Activated naive CD8-positive, alpha-beta T cell treated with anti-CD3 and anti-CD28 coated beads, Interleukin-2, amount 10 ng/mL, durations not matched to agents 7 days and 5 days (primary cell): Measurements from ENCODE around the gene ATAD2B. TPM values are rescaled to one million over a fixed set of nuclear protein-coding genes. Genes with fewer than 3 reads are reported as not detected.
"Not testable (repeated sequence)": the region's sequence is repeated elsewhere in the genome, so short reads cannot be mapped to it uniquely, and the experiment has no call there.

Source experiments
- ATAC-seq: fragments of 150-1000 bp; cut with Tn5 transposase; one replicate; pipeline ENCODE4 v1.10.0; 2021; ENCODE audit warnings: low read depth, moderate library complexity
- POLR2A ChIA-PET: fragments of 350-600 bp; sonication (Branson Sonifier 250); formaldehyde crosslinking; loops from one replicate; lab custom pipeline; 2021; ENCODE audit warnings: antibody characterized with exemption; lab: Charles Lee
- DNase-seq: peaks from one replicate; pipeline ENCODE4 v3.0.0; 2021
- H3K27ac Mint-ChIP-seq: one replicate; pipeline ENCODE4 v1.8.0; 2022; ENCODE audit warnings: mild to moderate bottlenecking, mixed read lengths
- H3K27me3 Mint-ChIP-seq: one replicate; pipeline ENCODE4 v1.8.0; 2022; ENCODE audit warnings: mild to moderate bottlenecking, moderate library complexity, mixed read lengths
- H3K36me3 Mint-ChIP-seq: one replicate; pipeline ENCODE4 v1.8.0; 2021; ENCODE audit warnings: mild to moderate bottlenecking, mixed read lengths
- H3K4me1 Mint-ChIP-seq: one replicate; pipeline ENCODE4 v1.8.0; 2021; ENCODE audit warnings: mixed read lengths
- H3K4me3 Mint-ChIP-seq: one replicate; pipeline ENCODE4 v1.8.0; 2022; ENCODE audit warnings: mild to moderate bottlenecking, moderate library complexity, mixed read lengths
- H3K9me3 Mint-ChIP-seq: one replicate; pipeline ENCODE4 v1.8.0; 2021; ENCODE audit warnings: mixed read lengths
- total RNA-seq, 2 experiments: library from RNA; stranded (reverse); gene quantifications; one replicate each; pipeline ENCODE4 v1.2.3, GENCODE V29; 2021

Gene ATAD2B
- total RNA-seq: 10 to 100 TPM; 33.2 to 34.6 TPM

DNA sequence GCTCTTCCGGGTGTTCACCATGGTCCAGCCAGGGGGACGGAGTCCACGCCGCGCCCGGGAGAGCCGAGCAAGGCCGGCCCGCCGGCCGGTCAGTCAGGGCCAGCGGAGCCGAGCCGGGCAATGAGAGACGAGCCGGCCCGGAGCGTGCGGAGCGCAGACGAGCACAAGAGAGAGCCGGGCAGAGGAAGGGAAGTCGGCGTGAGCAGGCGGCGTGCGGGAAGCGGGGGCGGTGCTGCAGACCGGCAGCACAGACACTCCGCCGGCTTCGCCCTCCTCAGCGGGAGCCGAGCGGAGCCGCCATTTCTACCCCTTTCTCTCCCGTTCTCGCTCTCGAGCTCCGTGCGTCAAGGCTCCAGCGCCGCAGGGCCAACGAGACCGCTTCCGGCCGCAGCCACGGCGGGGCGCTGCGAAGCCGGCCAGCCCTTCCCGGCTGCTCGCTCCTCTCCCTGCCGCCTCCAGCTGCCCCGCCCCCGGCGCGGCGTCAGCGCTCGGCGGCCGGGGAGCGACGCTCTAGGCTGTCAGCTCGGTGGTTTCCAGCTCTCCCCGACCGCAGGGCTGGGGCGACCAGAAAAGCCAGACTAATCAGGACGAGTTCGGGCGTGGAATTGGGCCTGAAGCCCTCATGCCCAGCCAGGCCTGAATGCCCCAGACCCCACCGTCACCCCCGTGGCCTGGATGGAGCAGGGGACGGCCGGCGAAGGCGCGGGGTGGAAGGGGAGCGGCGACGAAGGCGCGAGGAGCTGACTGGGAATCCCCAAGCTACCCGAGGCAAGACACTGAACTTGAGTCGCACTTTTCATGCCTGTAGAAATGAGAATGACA lies at the start of gene ATAD2B:
ATAD2B (minus strand) TSS at position 374 of the 822 bp plus-strand sequence; CDS start at position 21, 353 bp downstream.
- H3K4me3 Mint-ChIP-seq: peak within 1 kb of the TSS; percentile 94
- no peaks in the 10 kb centered on the region for H3K27me3 Mint-ChIP-seq
- peak; percentile 98 for DNase-seq
- H3K36me3 Mint-ChIP-seq: peaks cover 6% of the 10 kb centered on the region
- H3K27ac Mint-ChIP-seq: peak within 1 kb of the TSS; percentile 98
- POLR2A ChIA-PET: interaction anchor here (0.5 to 5.4 kb wide), 31 partner anchors 9 to 564 kb away, joined by 3 to 140 read pairs (median 4); partner anchors contain the start of genes FAM228B, FKBP1B, ITSN2 and NCOA1
- H3K4me1 Mint-ChIP-seq: peaks cover 33% of the 10 kb centered on the region
- ATAC-seq: peak; percentile 84
- no peaks in the 10 kb centered on the region for H3K9me3 Mint-ChIP-seq

DNA sequence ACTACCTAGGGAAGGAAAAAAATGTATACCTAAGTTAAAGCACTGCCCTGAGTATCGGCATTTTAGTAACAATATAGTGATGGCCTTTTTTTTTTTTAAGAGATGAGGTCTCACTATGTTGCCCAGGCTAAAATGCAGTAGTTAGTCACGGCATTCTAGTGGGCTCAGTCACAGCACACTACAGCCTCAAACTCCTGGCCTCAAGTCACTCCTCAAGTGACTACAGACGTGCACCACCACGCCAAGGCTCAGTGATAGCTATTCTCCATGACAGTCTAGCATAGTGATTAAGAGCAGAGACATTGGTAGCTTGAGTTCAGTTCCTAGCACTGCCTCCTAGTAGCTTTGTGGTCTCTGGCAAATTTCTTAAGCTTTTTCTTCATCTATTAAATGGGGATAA lies 40.9 kb upstream of the ATAD2B start:
- POLR2A ChIA-PET: no interaction called here
- H3K27me3 Mint-ChIP-seq: no peaks in the 10 kb centered on the region
- ATAC-seq: no peak
- no peaks in the 10 kb centered on the region for H3K4me1 Mint-ChIP-seq
- peaks cover 8% of the 10 kb centered on the region for H3K36me3 Mint-ChIP-seq
- no peak overlapping the region for H3K27ac Mint-ChIP-seq
- no peak for DNase-seq
- H3K4me3 Mint-ChIP-seq: no peak overlapping the region
- H3K9me3 Mint-ChIP-seq: no peaks in the 10 kb centered on the region

DNA sequence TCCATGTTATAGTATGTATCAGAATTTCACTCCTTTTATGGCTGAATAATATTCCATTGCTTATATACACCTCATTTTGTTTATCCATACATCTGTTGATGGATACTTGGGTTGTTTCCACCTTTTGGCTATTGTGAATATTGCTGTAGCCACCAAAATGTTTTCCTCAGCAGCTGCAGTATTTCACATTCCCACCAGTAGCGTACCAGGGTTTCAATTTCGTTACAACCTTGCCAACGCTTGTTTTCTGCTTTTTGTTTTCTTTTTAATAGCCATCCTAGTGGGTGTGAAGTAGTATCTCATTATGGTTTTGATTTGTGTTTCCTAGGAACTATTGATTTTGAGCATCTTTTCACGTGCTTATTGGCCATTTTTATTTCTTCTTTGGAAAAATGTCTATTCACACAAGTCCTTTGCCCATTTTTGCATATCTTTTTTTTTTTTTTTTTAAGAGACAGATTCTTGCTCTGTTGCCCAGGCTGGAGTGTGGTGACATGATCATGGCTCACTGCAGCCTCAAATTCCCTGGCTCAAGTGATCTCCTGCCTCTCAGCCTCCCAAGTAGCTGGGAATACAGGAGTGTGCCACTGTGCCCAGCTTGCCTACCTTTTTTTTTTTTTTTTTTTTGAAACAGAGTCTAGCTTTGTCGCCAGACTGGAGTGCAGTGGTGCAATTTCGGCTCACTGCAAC lies 27.5 kb upstream of the ATAD2B start:
- no peaks in the 10 kb centered on the region for H3K9me3 Mint-ChIP-seq
- no peak overlapping the region for H3K4me3 Mint-ChIP-seq
- H3K27ac Mint-ChIP-seq: no peak overlapping the region
- peaks cover 1% of the 10 kb centered on the region for H3K36me3 Mint-ChIP-seq
- DNase-seq (no peak), ATAC-seq (no peak)
- peaks cover 7% of the 10 kb centered on the region for H3K4me1 Mint-ChIP-seq
- no peaks in the 10 kb centered on the region for H3K27me3 Mint-ChIP-seq
- POLR2A ChIA-PET: no interaction called here

DNA sequence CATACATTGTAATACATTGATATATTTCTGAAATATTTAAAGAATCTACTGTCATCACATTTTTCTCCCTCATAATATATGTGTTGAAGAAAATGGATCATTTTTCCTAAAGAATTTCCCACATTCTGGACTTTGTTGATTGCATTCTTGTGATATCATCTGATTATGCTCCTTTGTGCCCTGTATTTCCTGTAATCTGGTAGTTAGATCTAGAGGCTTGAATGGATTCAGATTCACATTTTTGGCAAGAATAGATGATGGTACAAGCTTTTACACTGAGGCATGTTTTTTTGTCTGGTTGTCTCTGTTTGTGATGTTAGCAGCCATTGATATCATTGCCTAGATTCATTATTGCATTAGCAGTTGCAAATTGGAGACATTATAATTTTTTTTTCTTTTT lies 26.7 kb upstream of the ATAD2B start:
- ATAC-seq (no peak), DNase-seq (no peak)
- no peaks in the 10 kb centered on the region for H3K9me3 Mint-ChIP-seq
- POLR2A ChIA-PET: no interaction called here
- peaks cover 7% of the 10 kb centered on the region for H3K4me1 Mint-ChIP-seq
- peaks cover 1% of the 10 kb centered on the region for H3K36me3 Mint-ChIP-seq
- no peak overlapping the region for H3K27ac Mint-ChIP-seq
- no peak overlapping the region for H3K4me3 Mint-ChIP-seq
- no peaks in the 10 kb centered on the region for H3K27me3 Mint-ChIP-seq

DNA sequence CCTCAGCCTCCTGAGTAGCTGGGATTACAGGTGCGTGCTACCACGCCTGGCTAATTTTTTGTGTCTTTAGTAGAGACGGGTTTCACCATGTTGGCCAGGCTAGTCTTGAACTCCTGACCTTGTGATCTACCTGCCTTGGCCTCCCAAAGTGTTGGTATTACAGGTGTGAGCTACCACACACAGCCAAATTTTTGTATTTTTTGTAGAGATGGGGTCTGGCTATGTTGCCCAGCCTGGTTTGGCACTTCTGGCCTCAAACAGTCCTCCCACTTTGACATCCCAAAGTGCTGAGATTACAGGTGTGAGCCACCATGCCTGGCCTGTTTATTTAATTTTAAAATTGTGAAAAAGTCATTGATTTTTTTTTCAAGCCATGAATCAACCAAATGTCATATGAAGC lies 25.6 kb upstream of the ATAD2B start:
- H3K27me3 Mint-ChIP-seq, H3K4me1 Mint-ChIP-seq, H3K27ac Mint-ChIP-seq, H3K36me3 Mint-ChIP-seq, DNase-seq, H3K9me3 Mint-ChIP-seq, ATAC-seq, H3K4me3 Mint-ChIP-seq: not testable (repeated sequence)
- POLR2A ChIA-PET: interaction anchor here (0.9 kb wide), 1 partner anchor 26 kb away, joined by 3 read pairs; the partner anchor contains the start of gene ATAD2B

DNA sequence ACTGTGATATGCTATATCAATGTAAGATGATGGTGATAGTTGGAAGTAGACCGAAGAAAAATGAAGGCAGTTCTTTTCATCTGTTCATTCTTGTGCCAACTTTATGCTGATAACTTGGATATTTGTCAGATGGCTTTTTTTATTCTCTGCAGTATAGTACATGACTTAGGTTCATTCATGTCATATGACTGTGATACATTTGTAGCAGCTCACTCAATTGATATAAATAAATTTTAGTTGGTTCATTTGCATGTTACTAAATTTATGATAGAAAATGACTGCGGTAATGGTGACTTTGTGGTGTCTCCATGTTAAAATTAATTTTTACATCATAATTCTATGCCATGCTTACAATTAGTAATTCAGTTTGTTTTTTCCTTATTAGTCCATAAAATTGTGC lies 20.4 kb upstream of the ATAD2B start:
- POLR2A ChIA-PET: interaction anchor here (2.1 kb wide), 1 partner anchor 21 kb away, joined by 12 read pairs; the partner anchor contains the start of gene ATAD2B
- H3K27ac Mint-ChIP-seq: no peak overlapping the region
- no peak for DNase-seq
- H3K9me3 Mint-ChIP-seq: no peaks in the 10 kb centered on the region
- ATAC-seq: no peak
- H3K4me3 Mint-ChIP-seq: no peak overlapping the region
- H3K27me3 Mint-ChIP-seq: no peaks in the 10 kb centered on the region
- H3K4me1 Mint-ChIP-seq: peaks cover 5% of the 10 kb centered on the region
- H3K36me3 Mint-ChIP-seq: peaks cover 10% of the 10 kb centered on the region

DNA sequence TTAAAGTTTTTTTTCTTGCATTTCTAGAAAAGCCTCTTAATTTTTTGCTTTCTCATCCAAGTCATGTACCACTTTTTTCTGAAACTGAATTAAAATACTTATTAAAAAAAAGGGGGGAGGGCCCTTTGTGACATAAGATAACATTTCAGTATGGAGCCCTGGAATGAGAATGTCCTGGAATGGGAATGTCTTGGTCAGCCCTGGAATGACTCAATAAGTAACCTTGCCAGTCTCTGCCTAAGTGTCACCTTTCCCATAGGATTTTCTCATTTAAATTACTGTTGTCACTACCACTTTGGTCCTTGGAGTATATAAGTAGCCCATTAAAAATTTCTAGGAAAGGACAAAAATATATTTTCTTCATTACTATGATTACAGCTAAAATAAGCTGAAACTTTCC lies 18.1 kb upstream of the ATAD2B start:
- Mint-ChIP-seq H3K4me3 (no peak overlapping the region), H3K4me1 (peaks cover 12% of the 10 kb centered on the region), H3K27me3 (no peaks in the 10 kb centered on the region), H3K9me3 (no peaks in the 10 kb centered on the region), H3K36me3 (peaks cover 13% of the 10 kb centered on the region), H3K27ac (no peak overlapping the region)
- DNase-seq: no peak
- POLR2A ChIA-PET: no interaction called here
- ATAC-seq: no peak

DNA sequence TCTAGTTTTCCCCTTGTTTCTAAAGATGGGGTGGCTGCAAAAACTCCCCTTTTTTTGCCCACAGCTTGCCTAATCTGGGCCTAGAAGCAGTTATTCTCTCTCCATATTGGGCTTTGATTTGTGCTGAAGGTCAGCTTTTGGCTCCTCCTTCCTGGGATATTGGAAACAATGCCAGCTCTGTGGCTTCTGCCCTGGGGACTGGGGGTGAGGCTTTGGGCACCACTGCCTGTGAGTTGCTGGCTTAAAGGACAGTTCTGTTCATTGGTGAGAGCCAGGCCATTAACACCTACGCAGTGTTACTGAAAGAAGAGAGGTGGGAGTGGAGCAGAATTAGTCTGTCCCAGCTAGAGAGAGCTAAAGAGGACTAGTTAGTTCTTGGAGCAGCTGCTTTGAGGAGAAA lies 17.6 kb upstream of the ATAD2B start:
- H3K36me3 Mint-ChIP-seq: peaks cover 13% of the 10 kb centered on the region
- peaks cover 11% of the 10 kb centered on the region for H3K4me1 Mint-ChIP-seq
- no peak overlapping the region for H3K27ac Mint-ChIP-seq
- DNase-seq (no peak), ATAC-seq (no peak)
- H3K9me3 Mint-ChIP-seq: no peaks in the 10 kb centered on the region
- no peak overlapping the region for H3K4me3 Mint-ChIP-seq
- H3K27me3 Mint-ChIP-seq: no peaks in the 10 kb centered on the region
- POLR2A ChIA-PET: no interaction called here

DNA sequence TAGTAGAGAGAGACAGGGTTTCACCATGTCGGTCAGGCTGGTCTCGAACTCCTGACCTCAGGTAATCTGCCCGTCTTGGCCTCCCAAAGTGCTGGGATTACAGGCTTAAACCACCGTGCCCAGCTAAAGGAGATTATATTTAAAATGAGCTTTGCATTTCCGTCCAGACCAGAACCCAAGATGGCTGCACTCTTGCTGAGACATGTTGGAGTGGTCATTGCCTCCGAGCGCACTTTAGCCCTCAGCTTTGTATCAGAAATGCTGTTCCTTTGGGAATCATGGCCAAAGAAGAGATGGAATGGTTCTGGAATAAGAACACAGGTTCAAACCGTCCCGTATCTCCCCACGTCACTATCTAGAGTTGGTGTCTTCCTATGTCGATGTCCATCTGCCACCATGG lies 16.7 kb upstream of the ATAD2B start:
- H3K4me3 Mint-ChIP-seq: no peak overlapping the region
- peaks cover 13% of the 10 kb centered on the region for H3K36me3 Mint-ChIP-seq
- POLR2A ChIA-PET: no interaction called here

DNA sequence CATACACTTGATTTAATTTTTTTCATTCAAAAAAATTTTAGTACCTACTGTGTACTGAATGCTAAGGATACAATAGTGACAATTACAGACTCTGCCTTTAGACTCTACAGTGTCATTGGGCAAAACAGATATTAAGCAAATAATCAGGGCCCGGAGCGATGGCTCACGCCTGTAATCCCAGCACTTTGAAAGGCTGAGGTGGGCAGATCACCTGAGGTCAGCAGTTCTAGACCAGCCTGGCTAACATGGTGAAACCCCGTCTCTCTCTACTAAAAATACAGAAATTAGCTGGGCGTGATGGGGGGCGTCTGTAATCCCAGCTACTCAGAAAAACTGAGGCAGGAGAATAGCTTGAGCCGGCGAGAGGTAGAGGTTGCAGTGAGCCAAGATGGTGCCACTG lies 14.7 kb upstream of the ATAD2B start:
- Mint-ChIP-seq H3K36me3 (peaks cover 10% of the 10 kb centered on the region), H3K4me3 (peak overlapping the region; percentile 20), H3K27ac (no peak overlapping the region), H3K4me1 (peaks cover 16% of the 10 kb centered on the region), H3K9me3 (no peaks in the 10 kb centered on the region), H3K27me3 (peaks cover 9% of the 10 kb centered on the region)
- POLR2A ChIA-PET: interaction anchor here (1.0 to 6.9 kb wide), 2 partner anchors 15 to 134 kb away, joined by 5 to 140 read pairs; partner anchors contain the start of genes ATAD2B and SF3B6
- no peak for ATAC-seq
- no peak for DNase-seq

More for the DNA sequence above, 16.7 kb upstream of the ATAD2B start:
- H3K27ac Mint-ChIP-seq: no peak overlapping the region
- DNase-seq (no peak), ATAC-seq (no peak)
- H3K9me3 Mint-ChIP-seq: no peaks in the 10 kb centered on the region
- peaks cover 6% of the 10 kb centered on the region for H3K27me3 Mint-ChIP-seq
- H3K4me1 Mint-ChIP-seq: peaks cover 16% of the 10 kb centered on the region

DNA sequence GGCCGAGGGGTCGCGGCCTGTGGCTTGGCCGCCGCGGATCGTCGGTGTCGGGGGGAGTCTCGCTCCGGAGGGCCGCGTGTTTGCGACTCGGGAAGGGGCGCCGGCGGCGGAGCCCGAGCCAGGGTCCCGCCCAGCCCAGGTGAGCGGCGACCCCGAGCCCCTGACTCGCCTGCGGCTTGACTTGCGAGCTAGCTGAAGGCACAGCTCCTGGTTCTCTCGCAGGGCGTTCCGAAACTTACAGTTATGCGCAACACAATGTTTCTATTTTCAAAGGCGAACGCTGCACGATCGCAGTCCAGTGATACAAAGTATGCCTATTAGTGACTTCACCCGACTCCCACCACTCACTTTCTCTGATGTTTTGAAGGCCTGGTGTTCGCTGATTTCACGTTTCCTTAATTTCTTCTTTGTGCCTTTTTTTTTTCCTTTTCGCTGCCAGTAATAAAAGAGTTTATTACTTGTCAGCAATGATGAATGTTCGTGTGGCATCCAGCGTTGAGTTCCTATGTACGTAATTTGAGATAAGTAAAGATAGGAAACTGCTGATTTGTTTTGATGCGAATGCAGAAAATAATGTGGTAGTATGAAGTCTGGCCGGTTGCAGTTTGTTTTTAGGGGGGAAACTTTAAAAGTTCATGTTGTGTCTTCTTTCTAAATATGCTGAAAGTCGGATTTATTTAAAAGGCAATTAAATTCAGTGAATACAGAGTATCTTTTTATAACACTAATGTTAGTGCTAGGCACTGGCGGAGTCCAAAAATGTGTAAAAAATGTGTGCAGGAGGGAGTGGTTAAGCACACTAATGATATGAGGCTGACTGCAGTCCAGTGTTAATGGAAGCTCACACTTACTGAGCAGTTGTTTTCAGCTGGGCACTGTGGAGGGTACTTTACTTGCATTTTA lies 14.0 kb upstream of the ATAD2B start:
- POLR2A ChIA-PET: interaction anchor here (0.9 to 6.9 kb wide), 6 partner anchors 10 to 143 kb away, joined by 3 to 140 read pairs (median 6); partner anchors contain the start of genes ATAD2B, SF3B6, TP53I3 and WDCP
- Mint-ChIP-seq H3K36me3 (peaks cover 10% of the 10 kb centered on the region), H3K4me3 (peak overlapping the region; percentile 96), H3K27ac (peak overlapping the region; percentile 88), H3K4me1 (peaks cover 16% of the 10 kb centered on the region), H3K27me3 (peaks cover 9% of the 10 kb centered on the region), H3K9me3 (no peaks in the 10 kb centered on the region)
- ATAC-seq (peak; percentile 53), DNase-seq (no peak)

DNA sequence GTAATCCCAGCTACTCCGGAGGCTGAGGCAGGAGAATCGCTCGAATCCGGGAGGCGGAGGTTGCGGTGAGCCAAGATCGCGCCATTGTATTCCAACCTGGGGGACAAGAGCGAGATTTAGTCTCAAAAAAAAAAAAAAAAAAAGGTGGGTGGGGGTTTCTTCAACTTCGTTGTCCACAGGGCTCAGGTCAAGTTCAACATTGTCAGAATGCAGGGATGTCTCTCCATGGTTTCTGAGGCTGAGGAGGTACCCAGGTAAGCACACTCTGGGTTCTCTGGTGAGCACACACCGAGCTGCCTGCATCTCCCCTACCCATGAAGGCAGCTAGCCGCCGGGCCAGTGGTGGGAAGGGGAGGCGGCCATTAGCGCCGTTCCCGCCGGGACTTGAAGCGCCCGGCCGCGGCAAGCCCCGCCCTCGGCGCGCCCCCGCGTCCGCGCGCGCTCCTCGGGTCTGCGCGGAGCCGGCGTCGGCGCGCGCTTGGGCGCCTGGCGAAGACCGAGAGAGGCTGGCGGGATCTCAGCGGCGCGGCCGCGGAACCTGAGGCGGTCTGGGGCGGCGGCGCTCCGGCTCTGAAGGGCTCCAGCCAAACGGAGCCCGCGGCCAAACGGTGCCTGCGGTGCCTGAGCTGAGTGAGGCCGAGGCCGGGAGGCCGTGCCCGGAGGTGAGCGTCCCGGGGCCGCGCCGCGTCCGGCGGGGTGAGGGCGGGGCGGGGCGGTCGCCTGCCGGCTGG lies 13.2 kb upstream of the ATAD2B start, which contains the start of gene UBXN2A:
UBXN2A (plus strand) TSS at position 477 of the 731 bp plus-strand sequence. CDS start 17,852 bp downstream, outside the sequence.
- Mint-ChIP-seq H3K27me3 (peaks cover 9% of the 10 kb centered on the region), H3K4me1 (peaks cover 16% of the 10 kb centered on the region), H3K36me3 (peaks cover 10% of the 10 kb centered on the region), H3K9me3 (no peaks in the 10 kb centered on the region), H3K4me3 (peak within 1 kb of the TSS; percentile 96), H3K27ac (peak within 1 kb of the TSS; percentile 88)
- ATAC-seq (peak; percentile 89), DNase-seq (peak; percentile 93)
- POLR2A ChIA-PET: interaction anchor here (0.9 to 6.9 kb wide), 5 partner anchors 11 to 144 kb away, joined by 3 to 140 read pairs (median 8); partner anchors contain the start of genes ATAD2B, SF3B6, TP53I3 and WDCP
